ENCODE data around the gene EP400.
"Not testable (repeated sequence)": the region's sequence is repeated elsewhere in the genome, so short reads cannot be mapped to it uniquely, and the experiment has no call there.

- not testable (repeated sequence) for TF ChIP-seq CTCF (conservative IDR thresholded peaks at IDR 0.05; ENCODE audit: low read depth, low read length); EZH2 (IDR thresholded peaks at IDR 0.05; ENCODE audit: borderline replicate concordance, low read depth, low read length, poor library complexity, severe bottlenecking)
Measured at GRCh38 chr12:131954460-131954859, 4.7 kb downstream of the EP400 start.
